Keratinocyte (primary cell): Measurements from ENCODE around the gene OR2L13. TPM values are rescaled to one million over a fixed set of nuclear protein-coding genes. Genes with fewer than 3 reads are reported as not detected.

Source experiments
- DNase-seq: peaks from one replicate; pipeline ENCODE4 v3.0.0-alpha.2; 2011; ENCODE audit warnings: low read depth, missing footprints, low spot score
- FAIRE-seq: peaks from 2 replicates; lab custom pipeline; 2011; peaks lifted over from hg19 to GRCh38; lab: Jason Lieb, UNC
- H2AFZ ChIP-seq: 2 replicates; pipeline ENCODE4 v1.6.0; 2012; ENCODE audit warnings: low read length, control low read depth, inconsistent platforms; ENCODE audit not compliant: control insufficient read depth
- H3K27ac ChIP-seq: 2 replicates; pipeline ENCODE4 v1.5.1; 2011; ENCODE audit warnings: low read length; ENCODE audit not compliant: control insufficient read depth, insufficient read depth
- H3K27me3 ChIP-seq: 3 replicates; pipeline ENCODE4 v1.6.0; 2011; ENCODE audit warnings: low read length; ENCODE audit not compliant: control insufficient read depth, insufficient read depth; ENCODE audit errors: extremely low read depth
- H3K36me3 ChIP-seq, 2 experiments: 2 replicates in 1 of 2; 3 replicates in 1 of 2; pipeline ENCODE4 v1.5.1; 2011; ENCODE audit warnings: low read length in 2 of 2, mild to moderate bottlenecking in 1 of 2; ENCODE audit not compliant: control insufficient read depth in 2 of 2, insufficient read depth in 2 of 2; ENCODE audit errors: extremely low read depth in 1 of 2
- H3K4me1 ChIP-seq: 3 replicates; pipeline ENCODE4 v1.5.1; 2011; ENCODE audit warnings: low read length; ENCODE audit not compliant: control insufficient read depth, insufficient read depth; ENCODE audit errors: extremely low read depth
- H3K4me2 ChIP-seq: 3 replicates; pipeline ENCODE4 v1.6.0; 2011; ENCODE audit warnings: low read depth, low read length; ENCODE audit not compliant: control insufficient read depth, insufficient read depth; ENCODE audit errors: extremely low read depth
- H3K4me3 ChIP-seq, 3 experiments: fragments of 200-600 bp in 1 of 3; sonication (generic) in 1 of 3; 2 replicates in 2 of 3; 3 replicates in 1 of 3; pipeline ENCODE4 v1.5.1; 2011 to 2016; ENCODE audit warnings: low read length in 3 of 3, mild to moderate bottlenecking in 3 of 3, control low read depth in 2 of 3, inconsistent platforms in 1 of 3, low read depth in 1 of 3, mixed read lengths in 1 of 3, mixed run types in 1 of 3, moderate library complexity in 1 of 3; ENCODE audit not compliant: control insufficient read depth in 2 of 3, insufficient read depth in 2 of 3; ENCODE audit errors: extremely low read depth in 1 of 3
- H3K79me2 ChIP-seq: 2 replicates; pipeline ENCODE4 v1.6.0; 2012; ENCODE audit warnings: low read length; ENCODE audit not compliant: control insufficient read depth, insufficient read depth
- H3K9ac ChIP-seq: 3 replicates; pipeline ENCODE4 v1.6.0; 2011; ENCODE audit warnings: low read length; ENCODE audit not compliant: control insufficient read depth, insufficient read depth; ENCODE audit errors: extremely low read depth
- H3K9me1 ChIP-seq: 3 replicates; pipeline ENCODE4 v1.6.0; 2011; ENCODE audit warnings: low read length; ENCODE audit not compliant: control insufficient read depth, insufficient read depth; ENCODE audit errors: extremely low read depth
- H3K9me3 ChIP-seq: 2 replicates; pipeline ENCODE4 v1.5.1; 2012; ENCODE audit warnings: low read depth, low read length; ENCODE audit not compliant: control insufficient read depth
- H4K20me1 ChIP-seq: 3 replicates; pipeline ENCODE4 v1.6.0; 2011; ENCODE audit warnings: low read length; ENCODE audit not compliant: control insufficient read depth, insufficient read depth; ENCODE audit errors: extremely low read depth
- EZH2 ChIP-seq: IDR thresholded peaks from one replicate; pipeline ENCODE4 v1.6.1; 2012; ENCODE audit warnings: inconsistent platforms, mild to moderate bottlenecking, low read length, moderate library complexity
- dilution Hi-C: fragments of 300-500 bp; cut with MboI; formaldehyde crosslinking; loops from one replicate; pipeline ENCODE4 v1.7.0; 2020; ENCODE audit warnings: low sequenced_read_pairs; ENCODE audit not compliant: extremely low pct_ligation_motif_present
- polyA plus RNA-seq, 5 experiments: library from polyadenylated mRNA; depleted of rRNA in 3 of 5; stranded (reverse) in 3 of 5; stranded (forward) in 1 of 5; unstranded in 1 of 5; fragments of >200 nt; gene quantifications; 1 replicate in 1 of 5; 2 replicates in 3 of 5; 3 replicates in 1 of 5; pipeline versions ENCODE4 v1.2.1 to v1.2.3, GENCODE V29; 2011 to 2012; ENCODE audit warnings: missing spikeins in 2 of 5, low read depth in 1 of 5, low replicate concordance in 1 of 5
- TF ChIP-seq, protein P1 (sequence below), 3 experiments: IDR thresholded peaks in 1 of 3; conservative IDR thresholded peaks in 1 of 3; optimal IDR thresholded peaks in 1 of 3; 2 replicates in 2 of 3; 3 replicates in 1 of 3; pipeline versions ENCODE3 to v1.5.1; 2011; ENCODE audit warnings: low read length in 3 of 3, mild to moderate bottlenecking in 3 of 3, moderate library complexity in 2 of 3, control low read depth in 1 of 3, inconsistent platforms in 1 of 3; ENCODE audit not compliant: insufficient read depth in 2 of 3; ENCODE audit errors: extremely low read depth in 1 of 3

The OR2L13 gene
- polyA plus RNA-seq, 1 donor (not counting 4 experiments of a cell fraction or from before 2014, with no cell fraction given): not detected

GRCh38 chr1:248098529-248098928 lies 3.5 kb downstream of the OR2L13 start:
- DNase-seq (no peak), FAIRE-seq (no peak)
- Histone ChIP-seq H3K9ac (no peak overlapping the region), H2AFZ (no peak overlapping the region), H3K27me3 (no peaks in the 10 kb centered on the region), H3K4me3 (no peak overlapping the region), H3K4me1 (no peaks in the 10 kb centered on the region), H3K9me1 (no peaks in the 10 kb centered on the region), H3K9me3 (peaks cover 4% of the 10 kb centered on the region), H4K20me1 (no peaks in the 10 kb centered on the region), H3K79me2 (no peaks in the 10 kb centered on the region), H3K27ac (no peak overlapping the region), H3K4me2 (no peak overlapping the region), H3K36me3 (no peaks in the 10 kb centered on the region)
- TF ChIP-seq, protein P1, sequence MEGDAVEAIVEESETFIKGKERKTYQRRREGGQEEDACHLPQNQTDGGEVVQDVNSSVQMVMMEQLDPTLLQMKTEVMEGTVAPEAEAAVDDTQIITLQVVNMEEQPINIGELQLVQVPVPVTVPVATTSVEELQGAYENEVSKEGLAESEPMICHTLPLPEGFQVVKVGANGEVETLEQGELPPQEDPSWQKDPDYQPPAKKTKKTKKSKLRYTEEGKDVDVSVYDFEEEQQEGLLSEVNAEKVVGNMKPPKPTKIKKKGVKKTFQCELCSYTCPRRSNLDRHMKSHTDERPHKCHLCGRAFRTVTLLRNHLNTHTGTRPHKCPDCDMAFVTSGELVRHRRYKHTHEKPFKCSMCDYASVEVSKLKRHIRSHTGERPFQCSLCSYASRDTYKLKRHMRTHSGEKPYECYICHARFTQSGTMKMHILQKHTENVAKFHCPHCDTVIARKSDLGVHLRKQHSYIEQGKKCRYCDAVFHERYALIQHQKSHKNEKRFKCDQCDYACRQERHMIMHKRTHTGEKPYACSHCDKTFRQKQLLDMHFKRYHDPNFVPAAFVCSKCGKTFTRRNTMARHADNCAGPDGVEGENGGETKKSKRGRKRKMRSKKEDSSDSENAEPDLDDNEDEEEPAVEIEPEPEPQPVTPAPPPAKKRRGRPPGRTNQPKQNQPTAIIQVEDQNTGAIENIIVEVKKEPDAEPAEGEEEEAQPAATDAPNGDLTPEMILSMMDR (optimal IDR thresholded peaks at IDR 0.05 in 1 of 3, IDR thresholded peaks at IDR 0.05 in 1 of 3, conservative IDR thresholded peaks at IDR 0.05 in 1 of 3; ENCODE audit: extremely low read depth in 1 of 3, insufficient read depth in 2 of 3, low read length in 3 of 3): no peak
- no peak for TF ChIP-seq EZH2
- dilution Hi-C loops: no loop called here

DNA sequence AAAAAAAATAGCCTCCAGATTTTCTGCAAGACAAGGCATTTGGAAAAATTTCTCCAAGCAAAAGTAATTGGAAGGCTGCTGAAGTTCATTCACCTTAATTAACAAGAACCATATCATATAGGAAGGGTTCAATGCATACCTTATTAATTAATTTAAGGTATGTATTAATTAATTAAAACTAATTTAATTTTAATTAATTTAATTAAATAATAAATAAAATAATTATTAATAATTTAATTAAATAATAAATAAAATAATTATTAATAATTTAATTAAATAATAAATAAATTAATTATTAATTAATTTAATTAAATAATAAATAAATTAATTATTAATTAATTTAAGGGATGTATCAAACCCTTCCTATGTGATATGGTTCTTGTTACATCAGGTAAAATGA lies 7.9 kb downstream of the OR2L13 start:
- Histone ChIP-seq H3K27me3 (no peaks in the 10 kb centered on the region), H3K36me3 (no peaks in the 10 kb centered on the region), H2AFZ (no peak overlapping the region), H3K9me3 (peaks cover 4% of the 10 kb centered on the region), H3K79me2 (no peaks in the 10 kb centered on the region), H3K9ac (no peak overlapping the region), H3K4me1 (no peaks in the 10 kb centered on the region), H3K4me2 (no peak overlapping the region), H3K27ac (no peak overlapping the region), H3K4me3 (no peak overlapping the region), H4K20me1 (no peaks in the 10 kb centered on the region), H3K9me1 (no peaks in the 10 kb centered on the region)
- no peak for FAIRE-seq
- TF ChIP-seq EZH2: no peak
- dilution Hi-C loops: no loop called here
- no peak for DNase-seq

- H3K9me3 ChIP-seq: no peaks in the 10 kb centered on the region
Measured at GRCh38 chr1:248111157-248111556, 16.2 kb downstream of the OR2L13 start.

More at GRCh38 chr1:248111157-248111556, 16.2 kb downstream of the OR2L13 start:
- FAIRE-seq (no peak), DNase-seq (no peak)
- TF ChIP-seq, protein P1 (optimal IDR thresholded peaks at IDR 0.05 in 1 of 3, IDR thresholded peaks at IDR 0.05 in 1 of 3, conservative IDR thresholded peaks at IDR 0.05 in 1 of 3; ENCODE audit: extremely low read depth in 1 of 3, insufficient read depth in 2 of 3, low read length in 3 of 3): no peak
- TF ChIP-seq EZH2: no peak
- no peak overlapping the region for H3K27ac ChIP-seq
- H3K4me1 ChIP-seq: no peaks in the 10 kb centered on the region
- H3K36me3 ChIP-seq: no peaks in the 10 kb centered on the region
- no peaks in the 10 kb centered on the region for H4K20me1 ChIP-seq
- H3K4me3 ChIP-seq: no peak overlapping the region
- H3K9me1 ChIP-seq: no peaks in the 10 kb centered on the region
- H3K79me2 ChIP-seq: no peaks in the 10 kb centered on the region
- no peak overlapping the region for H3K4me2 ChIP-seq
- H3K27me3 ChIP-seq: no peaks in the 10 kb centered on the region
- dilution Hi-C loops: no loop called here
- H3K9ac ChIP-seq: no peak overlapping the region
- H2AFZ ChIP-seq: no peak overlapping the region
